Adrenal gland (tissue), 5 donors: ENCODE data around the gene CNTN4.

ENCODE experiments used
- CTCF ChIP-seq, 6 experiments: fragments of 450-650 bp in 4 of 6; fragments of 200-600 bp in 2 of 6; sonication (generic) in 1 of 6; IDR thresholded peaks; 1 replicate in 5 of 6; 2 replicates in 1 of 6; pipeline versions ENCODE4 v1.5.1 to v1.8.0; 2016 to 2021; ENCODE audit warnings: antibody characterized with exemption in 6 of 6, mild to moderate bottlenecking in 2 of 6, moderate library complexity in 1 of 6
- POLR2A ChIP-seq, 2 donors: fragments of 450-650 bp; IDR thresholded peaks; one replicate each; pipeline ENCODE4 v1.6.1; 2017; ENCODE audit warnings: antibody characterized with exemption in 2 of 2, mild to moderate bottlenecking in 2 of 2, moderate library complexity in 1 of 2
- donor health status: DM: no; HTN: no; CAD: no.

GRCh38 chr3:2510591-2511145 is 412.0 kb downstream of the CNTN4 start:
- TF ChIP-seq POLR2A (IDR thresholded peaks at IDR 0.05) (no peak), CTCF (IDR thresholded peaks at IDR 0.05) (no peak)
